Measurements from ENCODE around the gene SERPINA10.
"Not testable (repeated sequence)": the region's sequence is repeated elsewhere in the genome, so short reads cannot be mapped to it uniquely, and the experiment has no call there.

SERPINA10 gene

DNA sequence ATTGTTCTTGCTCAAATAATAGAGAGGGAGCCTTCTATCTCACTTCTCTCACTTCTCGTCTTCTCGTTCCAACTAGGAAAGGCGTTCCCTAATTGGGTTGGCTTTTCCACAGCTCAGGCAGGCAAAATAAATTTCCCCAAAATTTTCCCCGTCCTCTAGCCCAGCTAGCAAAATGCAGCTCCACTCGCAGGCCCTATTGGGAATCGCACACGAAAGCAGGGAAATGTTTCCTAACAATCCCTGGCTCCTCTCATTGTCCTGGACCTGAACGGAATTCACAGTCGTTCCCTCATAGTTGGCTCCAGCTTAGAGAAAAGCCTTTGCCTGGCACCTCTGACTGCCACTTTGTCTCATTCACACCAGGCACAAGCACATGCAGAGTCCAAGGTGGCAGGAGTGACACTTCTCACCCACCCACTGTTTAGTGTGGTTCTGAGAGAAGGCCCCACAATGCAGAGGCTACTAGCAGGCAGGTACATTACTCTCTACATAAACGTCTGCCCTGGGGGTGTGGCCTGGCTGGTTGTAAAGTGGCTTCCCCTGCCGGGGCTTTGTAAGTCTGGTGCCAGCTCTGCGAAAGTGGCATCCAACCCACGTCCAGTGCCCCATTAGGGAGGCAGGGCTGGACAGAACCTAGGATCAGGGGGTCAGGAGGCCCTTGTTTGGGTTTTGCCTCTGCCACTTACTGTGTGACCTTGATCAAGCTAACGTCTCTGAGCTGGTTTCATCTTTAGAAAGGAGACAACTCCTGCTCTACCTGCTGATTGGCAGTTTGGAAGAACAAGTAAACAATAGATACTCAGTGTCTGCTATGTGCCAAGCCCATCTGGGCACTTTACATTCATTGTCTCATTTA, 4.2 kb downstream of the SERPINA10 start:
- DNase-seq (ENCODE audit: insufficient read length, low spot score) = no peak
- FAIRE-seq = no peak

DNA sequence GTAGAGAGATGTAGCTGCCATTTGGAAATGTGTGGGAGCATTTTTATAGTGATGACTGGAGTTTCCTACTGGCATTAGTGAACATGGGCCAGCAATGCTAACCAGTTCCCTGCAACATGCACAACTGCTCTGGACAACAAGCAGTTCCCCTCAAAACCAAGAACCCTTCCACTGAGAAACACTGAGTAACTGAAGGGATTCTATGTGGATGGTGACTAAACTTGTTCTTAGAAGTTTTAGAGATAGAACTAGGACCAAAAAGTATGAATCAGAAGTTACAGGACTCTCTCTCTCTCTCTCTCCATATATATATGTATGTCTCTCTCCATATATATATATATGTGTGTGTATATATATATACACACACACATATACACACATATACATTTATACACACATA, 7.9 kb downstream of the SERPINA10 start:
- FAIRE-seq = no peak
- DNase-seq (ENCODE audit: insufficient read length, low spot score) = no peak

DNA sequence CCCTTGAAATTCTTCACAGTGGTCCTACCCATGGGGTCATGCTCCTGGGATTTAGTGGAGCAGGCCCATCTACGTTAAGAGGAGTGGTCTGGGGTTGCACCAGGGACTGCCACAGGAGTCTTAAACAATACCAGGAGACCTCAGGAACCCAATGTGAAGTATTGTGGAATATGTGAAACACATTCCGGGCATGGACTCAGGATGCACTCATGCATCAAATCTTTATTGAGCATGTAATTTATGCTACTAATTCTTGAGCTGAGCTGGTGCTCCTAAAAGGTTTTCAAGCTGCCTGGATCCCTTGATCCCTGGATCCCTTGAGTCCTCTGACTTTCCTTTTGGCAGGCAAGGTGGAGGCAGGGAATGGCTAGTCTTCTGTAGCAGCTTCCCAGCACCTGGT, 8.8 kb downstream of the SERPINA10 start:
- no peak for DNase-seq (ENCODE audit: insufficient read length, low spot score)
- FAIRE-seq = no peak

DNA sequence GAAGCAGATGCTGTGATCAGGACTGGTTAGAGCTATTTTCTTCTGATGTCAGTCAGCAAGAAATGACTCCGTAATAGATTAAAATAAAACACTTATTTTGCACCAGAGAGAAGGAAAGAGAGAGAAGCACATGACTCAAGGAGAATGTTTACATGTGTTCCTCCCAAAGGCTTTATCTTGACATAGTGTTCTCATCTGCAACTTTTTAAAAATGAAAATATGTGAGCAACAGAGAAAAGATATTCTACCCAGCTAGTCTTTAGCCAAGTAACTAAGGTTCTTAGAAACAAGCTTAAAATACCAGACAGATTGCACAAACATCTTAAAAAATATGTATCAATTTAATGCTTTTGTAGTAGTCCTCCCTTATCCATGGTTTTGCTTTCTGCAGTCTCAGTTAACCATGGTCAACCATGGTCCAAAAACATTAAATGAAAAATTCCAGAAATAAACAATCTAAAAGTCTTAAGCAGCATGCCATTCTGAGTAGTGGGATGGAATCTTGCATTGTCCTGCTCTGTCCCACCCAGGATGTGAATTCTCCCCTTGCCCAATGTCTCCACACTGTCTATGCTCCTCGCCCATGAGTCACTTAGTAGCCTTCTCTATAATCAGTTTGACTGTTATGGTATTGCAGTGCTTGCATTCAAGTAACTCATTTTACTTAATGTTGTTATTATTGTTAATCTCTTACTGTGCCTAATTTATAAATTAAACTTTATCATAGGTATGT, 9.9 kb downstream of the SERPINA10 start:
- DNase-seq (ENCODE audit: insufficient read length, low spot score) = no peak
- FAIRE-seq = no peak

DNA sequence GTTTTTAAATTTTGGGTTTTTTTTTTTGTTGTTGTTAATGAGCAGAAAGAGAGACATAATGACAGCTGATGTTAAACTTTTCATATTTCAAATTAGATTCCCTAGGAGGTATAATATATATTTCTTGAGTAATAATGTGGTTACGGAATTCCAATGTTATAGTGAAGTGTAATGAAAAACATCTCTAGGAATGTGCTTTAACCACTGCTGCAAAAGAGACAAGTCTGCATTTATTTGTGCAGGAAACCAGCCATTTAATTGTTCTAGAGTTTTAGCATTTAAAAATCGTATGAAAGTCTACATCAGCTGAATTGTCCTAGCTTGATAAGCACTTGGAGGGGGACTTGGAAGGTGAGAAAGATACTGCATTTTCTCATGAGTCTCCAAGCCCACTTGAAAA, 14.3 kb downstream of the SERPINA10 start:
- no peak for FAIRE-seq
- no peak for DNase-seq (ENCODE audit: insufficient read length, low spot score)

DNA sequence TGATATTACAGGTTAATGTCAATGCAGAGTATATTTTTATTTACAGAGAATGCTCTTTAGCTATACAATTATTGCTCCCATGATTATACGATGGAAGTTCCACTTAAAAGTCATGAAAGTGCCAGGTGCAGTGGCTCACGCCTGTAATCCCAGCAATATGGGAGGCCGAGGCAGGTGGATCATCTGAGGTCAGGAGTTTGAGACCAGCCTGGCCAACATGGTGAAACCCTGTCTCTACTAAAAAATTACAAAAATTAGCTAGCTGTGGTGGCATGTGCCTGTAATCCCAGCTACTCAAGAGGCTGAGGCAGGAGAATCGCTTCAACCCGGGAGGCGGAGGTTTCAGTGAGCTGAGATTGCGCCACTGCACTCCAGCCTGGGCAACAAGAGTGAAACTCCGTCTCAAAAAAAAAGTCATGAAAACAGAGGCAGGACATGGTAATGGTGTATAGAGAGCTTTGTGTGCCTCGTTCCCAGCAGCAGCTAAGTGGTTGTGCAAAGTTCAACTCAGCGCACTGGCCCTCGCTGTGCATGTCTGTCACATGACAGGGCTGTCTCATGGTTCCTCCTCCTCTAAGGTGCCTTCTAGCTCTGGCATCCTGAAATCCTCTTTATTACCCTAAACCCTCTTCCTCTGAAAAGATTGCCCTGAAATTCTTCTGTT, 16.0 kb downstream of the SERPINA10 start:
- FAIRE-seq; DNase-seq (ENCODE audit: insufficient read length, low spot score): not testable (repeated sequence)

DNA sequence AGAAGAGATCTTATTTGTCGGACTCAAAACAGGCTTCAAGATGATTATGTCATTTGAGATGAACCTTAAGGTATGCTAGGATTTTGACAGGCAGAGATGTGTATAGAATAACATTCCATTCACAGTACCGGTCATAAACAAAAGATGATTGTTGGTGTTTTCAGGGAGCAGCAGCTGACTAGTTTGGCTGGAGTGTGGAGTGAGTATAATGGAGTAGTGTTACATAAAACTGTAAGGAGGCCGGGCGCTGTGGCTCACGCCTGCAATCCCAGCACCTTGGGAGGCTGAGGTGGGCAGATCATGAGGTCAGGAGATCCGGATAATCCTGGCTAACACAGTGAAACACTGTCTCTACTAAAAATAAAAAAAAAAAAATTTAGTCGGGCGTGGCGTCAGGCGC, 23.9 kb downstream of the SERPINA10 start:
- no peak for DNase-seq (ENCODE audit: insufficient read length, low spot score)
- FAIRE-seq = no peak

DNA sequence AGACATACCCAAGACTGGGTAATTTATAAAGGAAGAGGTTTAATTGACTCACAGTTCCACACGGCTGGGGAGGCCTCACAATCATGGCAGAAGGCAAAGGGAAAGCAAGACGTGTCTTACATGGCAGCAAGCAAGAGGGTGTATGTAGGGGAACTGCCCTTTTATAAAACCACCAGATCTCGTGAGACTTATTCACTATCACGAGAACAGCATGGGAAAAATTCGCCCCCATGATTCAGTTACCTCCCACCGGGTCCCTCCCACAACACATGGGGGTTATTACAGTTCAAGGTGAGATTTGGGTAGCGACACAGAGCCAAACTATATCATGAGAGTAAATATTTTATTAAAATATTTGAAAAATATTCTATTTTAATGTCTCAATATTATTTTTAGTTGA, 24.5 kb downstream of the SERPINA10 start:
- not testable (repeated sequence) for DNase-seq (ENCODE audit: insufficient read length, low spot score); FAIRE-seq

DNA sequence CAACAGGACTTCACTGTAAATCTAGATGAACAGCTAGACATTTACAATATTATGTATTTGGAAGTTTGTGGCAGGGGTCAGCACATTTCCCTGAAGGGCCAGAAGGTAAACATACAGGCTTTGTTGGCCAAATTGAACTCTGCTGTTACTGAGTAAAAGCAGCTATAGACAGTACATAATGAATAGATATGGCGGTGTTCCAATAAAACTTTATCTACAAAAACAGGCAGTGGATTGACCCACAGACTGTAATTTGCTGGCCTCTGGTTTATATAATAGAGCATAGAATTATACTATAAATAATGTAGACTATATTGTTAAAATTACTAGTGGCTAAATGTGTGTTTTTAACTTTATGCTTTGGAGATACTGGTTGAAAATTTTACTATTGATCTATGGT, 25.7 kb downstream of the SERPINA10 start:
- FAIRE-seq = no peak
- no peak for DNase-seq (ENCODE audit: insufficient read length, low spot score)

DNA sequence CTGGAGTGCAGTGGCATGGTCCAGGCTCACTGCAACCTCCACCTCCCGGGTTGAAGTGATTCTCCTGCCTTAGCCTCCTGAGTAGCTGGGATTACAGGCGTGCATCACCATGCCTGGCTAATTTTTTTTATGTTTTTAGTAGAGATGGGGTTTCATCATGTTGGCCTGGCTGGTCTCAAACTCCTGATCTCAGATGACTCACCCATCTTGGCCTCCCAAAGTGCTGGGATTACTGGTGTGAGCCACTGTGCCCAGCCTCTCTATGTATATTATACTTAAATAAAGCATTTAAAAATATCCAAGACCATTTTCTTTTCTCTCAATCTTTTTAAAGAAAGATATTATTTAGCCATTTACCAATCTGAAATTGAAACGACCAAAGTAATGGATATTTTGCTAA, 28.9 kb downstream of the SERPINA10 start:
- DNase-seq (ENCODE audit: insufficient read length, low spot score); FAIRE-seq: not testable (repeated sequence)

DNA sequence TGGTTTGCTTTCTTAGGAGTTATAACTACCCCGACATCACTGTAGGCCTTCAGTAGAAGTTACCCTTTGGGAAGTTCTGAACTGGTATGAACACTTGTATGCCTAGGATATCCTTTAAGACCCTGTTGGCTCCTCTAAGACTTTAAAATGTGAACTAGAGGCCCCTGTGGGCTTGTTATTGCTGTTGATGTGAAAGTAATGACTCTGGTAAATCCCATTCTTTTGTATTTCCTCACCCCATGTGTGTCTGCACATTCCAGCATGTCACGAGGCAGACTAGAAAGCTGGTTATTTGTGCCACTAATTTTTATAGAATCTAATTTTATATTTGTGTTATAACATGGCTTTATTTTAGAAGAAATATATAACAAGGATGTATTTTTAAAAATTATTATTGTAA, 48.9 kb downstream of the SERPINA10 start:
- no peak for FAIRE-seq
- no peak for DNase-seq (ENCODE audit: insufficient read length, low spot score)

DNA sequence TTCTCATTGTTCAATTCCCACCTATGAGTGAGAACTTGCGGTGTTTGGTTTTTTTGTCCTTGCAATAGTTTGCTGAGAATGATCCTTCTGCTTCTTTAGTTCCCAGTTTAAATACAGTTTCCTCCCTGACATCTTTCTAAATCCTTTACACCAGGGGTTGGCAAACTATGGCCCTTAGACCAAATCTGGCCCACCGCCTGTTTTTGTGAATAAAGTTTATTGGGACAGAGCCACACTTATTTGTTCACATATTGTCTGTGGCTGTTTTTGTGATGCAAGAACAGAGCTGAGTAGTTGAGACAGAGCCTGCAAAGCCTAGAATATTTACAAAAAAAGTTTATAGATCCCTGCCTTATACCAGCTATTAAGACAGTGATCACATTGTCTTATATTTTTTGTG, 53.7 kb downstream of the SERPINA10 start:
- FAIRE-seq (no peak), DNase-seq (ENCODE audit: insufficient read length, low spot score) (no peak)

DNA sequence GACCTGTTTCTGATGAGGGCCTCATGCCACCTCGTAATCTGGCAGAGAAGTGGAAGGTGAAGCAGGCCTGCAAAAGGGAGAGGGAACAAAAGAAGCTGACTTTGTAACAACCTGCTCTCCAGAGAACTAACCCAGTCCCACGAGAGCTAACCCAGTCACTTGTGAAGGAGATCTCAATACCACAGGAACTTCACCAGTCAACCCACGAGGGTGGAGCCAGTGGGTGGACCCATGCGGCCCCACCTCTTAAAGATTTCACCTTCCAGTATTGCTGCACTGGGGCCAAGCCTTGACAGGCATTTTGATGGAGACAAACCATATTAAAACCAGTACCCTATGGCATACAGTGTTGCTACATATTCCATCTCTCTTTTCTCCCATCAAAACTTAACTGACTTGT, 55.1 kb downstream of the SERPINA10 start:
- no peak for FAIRE-seq

DNA sequence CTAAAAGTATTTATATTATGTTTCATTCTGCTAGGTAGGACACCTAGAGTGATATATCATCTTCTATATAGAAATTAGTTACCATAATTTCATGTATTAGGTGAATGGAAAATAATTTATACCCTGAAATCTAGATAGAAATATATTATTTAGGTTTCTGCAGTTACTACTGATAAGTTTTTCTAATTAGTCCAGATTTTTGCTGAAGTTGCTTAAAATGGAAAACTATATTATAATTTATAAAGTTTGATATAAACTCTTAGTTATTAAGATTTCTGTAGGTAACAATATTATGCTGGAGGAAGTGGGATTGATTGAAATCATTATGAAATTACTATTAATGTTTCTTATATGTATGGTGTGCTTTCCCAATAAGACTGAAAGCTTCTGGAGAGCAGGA, 56.0 kb downstream of the SERPINA10 start:
- FAIRE-seq = no peak
- DNase-seq (ENCODE audit: insufficient read length, low spot score) = no peak

More for the DNA sequence above, 55.1 kb downstream of the SERPINA10 start:
- no peak for DNase-seq (ENCODE audit: insufficient read length, low spot score)
